Measurements from ENCODE around the gene ELL2.
A peak's percentile ranks its signal among the peaks of the same experiment; 100 is the strongest.

ELL2 gene

DNA sequence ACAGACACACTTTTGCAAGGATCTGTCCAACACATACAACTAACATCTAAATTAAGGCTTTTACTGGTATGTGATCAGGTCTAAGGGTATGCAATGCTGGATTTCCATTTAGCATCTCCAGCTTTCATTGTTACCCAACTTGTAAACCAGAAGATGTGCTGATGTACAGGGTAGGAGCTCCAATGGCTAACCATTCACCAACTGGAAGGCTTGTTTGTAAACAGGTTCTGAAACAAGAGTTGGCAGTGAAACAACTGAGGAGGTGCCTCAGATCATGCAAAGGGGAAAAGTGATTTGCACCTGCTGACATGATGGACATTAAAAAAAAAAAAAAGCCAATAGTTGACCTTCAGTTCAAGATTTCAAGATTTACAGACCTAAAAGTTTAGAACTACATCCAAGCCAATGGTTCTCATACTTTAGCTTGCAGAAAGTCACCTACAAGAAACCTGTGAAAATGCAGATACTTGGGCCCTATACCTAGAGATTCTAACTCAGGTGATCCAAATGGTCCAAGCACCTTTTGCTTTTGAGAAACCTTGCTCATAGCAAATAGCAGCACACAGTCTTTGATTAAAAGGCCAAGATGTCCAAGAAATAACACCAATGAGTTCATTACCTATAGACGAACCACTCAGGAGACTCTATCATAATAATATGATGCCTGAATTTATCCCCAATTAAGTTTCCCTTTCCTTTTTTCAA is 75.2 kb downstream of the ELL2 start:
- Histone ChIP-seq H3K27ac (no peak overlapping the region), H3K9ac (no peak overlapping the region), H3K36me3 (peaks cover 0 to 51% (median 41%) of the 10 kb centered on the region in 11 experiments; a peak in 16 of 22 replicates), H3K4me2 (no peak overlapping the region), H3K27me3 (no peaks in the 10 kb centered on the region), H3K4me1 (peaks cover 22 to 44% (median 27%) of the 10 kb centered on the region in 10 experiments), H4K20me1 (no peaks in the 10 kb centered on the region), H3K9me3 (replicated peaks in 1 of 11) (no peaks in the 10 kb centered on the region), H3K4me3 (no peak overlapping the region)
- no peak for TF ChIP-seq Cebpa-rat (IDR thresholded peaks at IDR 0.05)

DNA sequence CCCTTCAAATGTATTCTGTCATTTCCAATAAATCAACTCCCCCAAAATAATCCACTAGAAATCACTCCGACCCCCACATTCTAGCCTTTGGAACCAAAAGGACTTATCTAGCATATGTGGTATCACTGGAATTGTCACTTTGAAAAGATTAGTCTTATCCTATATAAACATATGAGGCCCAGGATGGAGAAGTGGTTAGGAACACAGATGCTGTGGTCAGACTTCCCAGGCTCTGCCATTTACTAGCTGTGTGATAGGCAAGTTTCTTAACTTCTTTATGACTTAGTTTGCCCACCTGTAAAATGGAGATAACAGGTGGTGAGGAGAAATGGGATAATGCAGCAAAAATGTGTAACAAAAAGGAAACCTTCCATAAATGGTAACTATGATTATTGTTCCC is 77.1 kb downstream of the ELL2 start:
- Histone ChIP-seq H4K20me1 (no peaks in the 10 kb centered on the region), H3K36me3 (peaks cover 0 to 32% (median 21%) of the 10 kb centered on the region in 11 experiments; a peak in 15 of 22 replicates), H3K4me2 (peak overlapping the region; percentile 51 to 82 (median 72)), H3K9ac (peak overlapping the region in 7 of 11 experiments; percentile 17 to 56 (median 19); a peak in 7 of 22 replicates), H3K4me1 (peaks cover 22 to 54% (median 27%) of the 10 kb centered on the region in 10 experiments), H3K27me3 (no peaks in the 10 kb centered on the region), H3K27ac (peak overlapping the region in 10 of 11 experiments; percentile 44 to 79 (median 60); a peak in 18 of 22 replicates), H3K4me3 (no peak overlapping the region), H3K9me3 (replicated peaks in 1 of 11) (no peaks in the 10 kb centered on the region; a peak in 1 of 22 replicates)
- TF ChIP-seq Cebpa-rat (IDR thresholded peaks at IDR 0.05) = no peak

DNA sequence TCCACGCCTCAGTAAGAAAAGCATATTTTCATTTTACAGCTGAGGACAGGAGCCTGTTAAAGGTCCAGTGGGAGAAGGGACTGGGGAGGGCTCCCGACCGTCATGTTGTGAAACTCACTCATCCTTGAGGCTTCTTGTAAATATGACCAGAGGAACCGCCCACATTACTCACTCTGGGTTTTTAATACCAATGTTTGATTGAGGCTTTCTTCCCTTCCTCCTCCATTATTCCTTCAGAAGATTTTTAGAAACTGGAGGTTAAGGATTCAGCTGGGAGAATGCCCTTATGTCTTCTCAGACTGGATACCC is 77.7 kb downstream of the ELL2 start:
- Histone ChIP-seq H3K27ac (peak overlapping the region; percentile 35 to 79 (median 58); a peak in 19 of 22 replicates), H3K27me3 (no peaks in the 10 kb centered on the region), H3K9ac (peak overlapping the region in 10 of 11 experiments; percentile 3 to 56 (median 18); a peak in 10 of 22 replicates), H3K4me2 (peak overlapping the region; percentile 51 to 82 (median 72)), H3K9me3 (replicated peaks in 1 of 11) (no peaks in the 10 kb centered on the region; a peak in 1 of 22 replicates), H4K20me1 (no peaks in the 10 kb centered on the region), H3K4me1 (peaks cover 22 to 56% (median 27%) of the 10 kb centered on the region in 10 experiments), H3K36me3 (peaks cover 0 to 26% (median 17%) of the 10 kb centered on the region in 11 experiments; a peak in 15 of 22 replicates), H3K4me3 (peak overlapping the region in 5 of 10 experiments; percentile 5 to 31 (median 10); a peak in 5 of 20 replicates)
- 0 out of 22 replicates have a peak, but pooled peaks of 1 of the 11 experiments have one; percentile 31 for TF ChIP-seq Cebpa-rat (IDR thresholded peaks at IDR 0.05)

DNA sequence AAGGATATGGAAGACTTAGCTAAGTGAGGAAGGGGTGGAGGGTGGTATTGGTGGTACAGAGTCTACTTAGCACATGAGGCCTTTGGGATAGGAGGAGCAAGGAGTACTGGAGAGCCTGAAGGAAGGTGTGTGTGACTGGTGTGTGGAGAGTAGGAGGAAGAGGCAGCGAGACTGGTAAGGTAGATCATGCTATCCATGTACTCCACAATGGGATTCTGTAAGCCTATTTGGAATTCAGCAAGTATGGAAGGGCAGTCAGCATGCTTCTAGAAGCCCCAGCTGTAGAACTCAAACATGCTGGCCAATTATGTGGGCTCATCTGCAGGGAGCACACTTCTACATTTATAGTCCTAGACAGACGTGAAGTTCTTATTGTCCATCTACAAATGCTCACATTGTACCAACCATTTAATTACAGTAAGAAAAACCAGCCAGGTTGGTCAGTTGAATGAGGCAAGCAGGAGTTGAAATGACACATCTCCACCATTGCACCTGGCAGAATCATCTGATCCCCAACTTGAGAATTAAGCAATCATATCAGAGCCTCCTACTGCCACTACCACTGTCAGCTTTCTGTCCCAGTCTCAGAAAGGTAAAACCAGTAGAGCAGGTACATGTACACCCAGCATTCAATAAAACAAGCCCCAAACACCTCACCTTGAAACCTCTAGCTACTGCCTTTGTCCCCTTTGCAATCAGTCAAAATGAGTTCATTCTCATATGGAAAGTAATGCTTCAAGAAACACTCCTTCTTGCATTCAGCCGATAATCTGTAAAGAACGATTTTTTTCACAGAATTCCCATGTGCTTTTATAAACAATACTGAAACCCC is 78.2 kb downstream of the ELL2 start:
- Histone ChIP-seq H3K36me3 (peaks cover 0 to 21% (median 11%) of the 10 kb centered on the region in 11 experiments; a peak in 15 of 22 replicates), H3K27ac (peak overlapping the region; percentile 35 to 79 (median 58); a peak in 19 of 22 replicates), H3K4me1 (peaks cover 26 to 62% (median 32%) of the 10 kb centered on the region in 10 experiments), H3K9me3 (replicated peaks in 1 of 11) (no peaks in the 10 kb centered on the region; a peak in 1 of 22 replicates), H3K27me3 (no peaks in the 10 kb centered on the region), H3K4me3 (peak overlapping the region in 5 of 10 experiments; percentile 5 to 31 (median 10); a peak in 5 of 20 replicates), H3K9ac (peak overlapping the region in 9 of 11 experiments; percentile 14 to 56 (median 19); a peak in 8 of 22 replicates), H4K20me1 (no peaks in the 10 kb centered on the region), H3K4me2 (peak overlapping the region; percentile 51 to 82 (median 72))
- TF ChIP-seq Cebpa-rat (IDR thresholded peaks at IDR 0.05) = no peak

DNA sequence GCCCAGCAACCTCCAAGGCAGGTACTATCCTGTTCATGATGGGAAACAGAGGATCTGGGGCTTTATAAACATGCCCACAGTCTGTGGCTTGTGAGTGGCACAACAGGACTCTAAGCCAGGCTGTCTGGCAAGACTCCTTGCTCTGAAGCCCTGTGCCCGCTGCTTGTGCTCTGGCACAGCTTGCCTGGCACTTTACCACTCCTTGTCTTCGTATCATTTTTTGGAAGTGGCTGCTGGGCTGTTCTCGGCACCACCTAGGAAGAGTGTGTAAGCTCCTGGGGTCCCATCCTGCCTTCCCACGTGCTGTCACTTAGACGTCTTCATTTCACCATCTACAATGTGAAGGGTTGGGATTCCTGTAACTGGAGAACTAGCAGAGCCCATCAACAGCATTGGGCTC is 79.8 kb downstream of the ELL2 start:
- no peak for TF ChIP-seq Cebpa-rat (IDR thresholded peaks at IDR 0.05)
- Histone ChIP-seq H3K9me3 (replicated peaks in 1 of 11) (peaks cover 0 to 10% (median 7%) of the 10 kb centered on the region in 11 experiments; a peak in 5 of 22 replicates), H3K4me3 (no peak overlapping the region), H3K27ac (peak overlapping the region in 4 of 11 experiments; percentile 3 to 40 (median 10); a peak in 3 of 22 replicates), H3K9ac (no peak overlapping the region), H3K36me3 (peaks cover 0 to 10% (median 3%) of the 10 kb centered on the region in 11 experiments; a peak in 10 of 22 replicates), H3K27me3 (no peaks in the 10 kb centered on the region), H3K4me1 (peaks cover 33 to 69% (median 38%) of the 10 kb centered on the region in 10 experiments), H3K4me2 (peak overlapping the region in 1 of 11 experiments; percentile 5; a peak in 1 of 22 replicates), H4K20me1 (no peaks in the 10 kb centered on the region)

DNA sequence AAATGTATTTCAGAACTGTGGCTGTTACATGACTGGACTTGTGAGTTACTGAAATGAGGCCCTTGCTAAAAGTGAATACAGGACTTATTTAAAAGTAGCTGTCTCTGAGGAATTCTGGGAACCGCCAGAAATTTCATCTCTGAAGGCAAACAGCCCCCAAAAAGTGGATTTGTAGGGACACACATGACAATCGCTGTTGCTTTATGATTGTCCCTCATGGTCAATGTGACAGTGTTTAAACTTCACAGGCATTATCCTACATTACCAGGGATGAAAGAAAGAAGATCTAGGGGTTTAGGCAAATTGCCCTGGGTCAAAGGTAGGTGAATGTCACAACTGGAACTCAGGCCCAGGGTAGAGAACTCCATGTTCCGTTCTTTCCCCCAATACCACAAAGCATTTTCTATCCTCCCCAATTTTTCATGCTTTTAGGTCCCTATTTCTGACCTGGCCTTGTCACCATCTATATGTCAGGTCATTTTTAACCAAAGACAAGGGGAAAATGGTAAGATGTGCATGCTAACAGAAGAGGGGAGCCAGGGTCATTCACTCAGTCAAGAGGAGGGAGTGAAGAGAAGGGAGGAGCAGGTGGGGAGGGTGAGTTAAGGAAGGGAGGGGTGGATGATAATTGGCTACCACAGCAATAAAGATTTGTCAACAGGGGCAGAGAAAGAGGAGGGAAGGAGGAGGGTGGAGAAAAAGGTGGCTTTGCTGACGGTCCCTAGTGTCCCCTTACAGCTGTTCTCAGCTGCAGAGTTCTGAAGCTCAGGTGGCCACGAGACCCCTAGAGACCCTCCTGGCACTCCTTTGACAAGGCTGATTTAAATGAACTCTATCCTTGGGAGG is 81.3 kb downstream of the ELL2 start:
- TF ChIP-seq Cebpa-rat (IDR thresholded peaks at IDR 0.05) = no peak
- Histone ChIP-seq H3K4me3 (no peak overlapping the region), H3K4me1 (peaks cover 33 to 65% (median 38%) of the 10 kb centered on the region in 10 experiments), H3K27ac (peak overlapping the region in 2 of 11 experiments; percentile 60 to 80; a peak in 3 of 22 replicates), H3K4me2 (peak overlapping the region in 2 of 11 experiments; percentile 51 to 78; a peak in 5 of 22 replicates), H3K36me3 (no peaks in the 10 kb centered on the region), H4K20me1 (no peaks in the 10 kb centered on the region), H3K9ac (no peak overlapping the region; a peak in 1 of 22 replicates), H3K9me3 (replicated peaks in 1 of 11) (peaks cover 0 to 10% (median 7%) of the 10 kb centered on the region in 11 experiments; a peak in 5 of 22 replicates), H3K27me3 (no peaks in the 10 kb centered on the region)

DNA sequence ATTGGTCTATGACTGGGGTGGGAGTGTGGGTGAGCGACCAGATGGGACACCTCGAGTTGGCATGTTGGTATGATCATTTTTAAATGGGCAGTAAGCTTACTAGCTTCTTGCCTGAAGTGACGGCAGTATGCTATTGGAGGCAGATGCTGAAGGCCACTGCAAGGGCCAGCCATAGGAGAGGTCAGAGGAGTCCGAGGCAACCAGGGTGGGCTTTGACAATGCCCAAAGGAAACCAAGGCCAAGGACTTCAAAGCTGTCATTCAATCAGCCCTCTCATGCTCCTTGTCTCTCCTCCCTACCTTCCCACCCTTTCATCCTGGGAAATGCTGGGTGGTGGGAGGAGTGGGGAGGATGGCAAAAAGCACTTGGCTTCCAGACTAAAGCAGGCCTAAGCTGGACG is 82.0 kb downstream of the ELL2 start:
- peak overlapping the region in 2 of 11 experiments; percentile 39 to 69; a peak in 2 of 22 replicates for H3K9ac ChIP-seq
- no peak overlapping the region for H3K4me3 ChIP-seq
- H3K9me3 ChIP-seq (replicated peaks in 1 of 11) = peaks cover 0 to 10% (median 7%) of the 10 kb centered on the region in 11 experiments; a peak in 5 of 22 replicates
- peak overlapping the region in 4 of 11 experiments; percentile 7 to 80 (median 34); a peak in 7 of 22 replicates for H3K27ac ChIP-seq
- H3K4me2 ChIP-seq = peak overlapping the region in 4 of 11 experiments; percentile 39 to 78 (median 52); a peak in 6 of 22 replicates
- TF ChIP-seq Cebpa-rat (IDR thresholded peaks at IDR 0.05) = no peak
- H3K4me1 ChIP-seq = peaks cover 29 to 60% (median 35%) of the 10 kb centered on the region in 10 experiments
- no peaks in the 10 kb centered on the region for H3K36me3 ChIP-seq
- no peaks in the 10 kb centered on the region for H3K27me3 ChIP-seq
- H4K20me1 ChIP-seq = no peaks in the 10 kb centered on the region
